Heart left ventricle (tissue), 13 donors: ENCODE data around the gene NKAIN4.

Source experiments
- POLR2A ChIP-seq, 2 donors: fragments of 450-650 bp; IDR thresholded peaks; one replicate each; pipeline ENCODE4 v1.6.1; 2017; ENCODE audit warnings: antibody characterized with exemption in 2 of 2, mild to moderate bottlenecking in 2 of 2, moderate library complexity in 2 of 2
- TF ChIP-seq, protein P1 (sequence below), 12 donors: fragments of 200-600 bp; sonication (generic) in 4 of 12; IDR thresholded peaks; one replicate each; pipeline versions ENCODE4 v1.5.0 to v1.8.0; 2018 to 2022; ENCODE audit warnings: antibody characterized with exemption in 12 of 12, mild to moderate bottlenecking in 5 of 12
- donor health status: ischemic (EF 13 %, LVEDD 7.1; RV severe dilation, severe dysfunction).
- donor health status: DM: no; HTN: yes; CAD: no.
- donor health status: DM: no; HTN: no; CAD: no.
- donor health status: ischemic (EF 25% LVEDD 6.9; RV normal size, moderate dysfunction).
- donor health status: ischemic (EF 25% LVEDD 5.7; RV mildly dilated, moderate dysfunction).
- donor health status: ischemic (EF 35%, LVEDD 5.7; RV mildly dilated, moderate dysfunction).
- donor health status: nonischemic (EF 11% LVEDD 7.7; RV severe dilation, severe dysfunction).
- donor health status: DM: yes; HTN: yes; CAD: no.
- donor health status: PGD.
- donor health status: ischemic (EF 29% LVEDD 5.4; RV normal size, mild dysfunction).
- donor health status: nonischemic (EF 23%, LVEDD 6.1; RV moderate dilation, normal function).

DNA sequence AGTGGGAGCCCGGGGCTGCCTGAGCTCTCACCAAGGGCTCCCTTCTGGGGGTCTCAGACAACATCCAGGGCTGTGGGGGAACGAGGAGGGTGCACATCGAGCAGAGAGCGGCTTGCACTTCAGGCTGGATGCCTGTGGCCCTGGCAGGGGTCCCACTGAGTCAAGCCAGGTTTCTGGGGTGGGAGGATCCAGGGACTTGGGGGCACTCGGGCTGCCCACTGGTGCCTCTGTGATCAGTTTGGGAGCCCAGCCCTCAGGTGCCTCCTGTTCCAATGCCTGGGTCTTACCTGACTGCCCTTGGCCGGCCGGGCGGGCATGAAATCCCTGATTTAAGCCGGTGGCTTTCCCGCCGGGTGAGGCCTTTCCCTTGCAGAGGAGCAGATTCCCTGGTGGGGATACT is 39.2 kb upstream of the NKAIN4 start:
- TF ChIP-seq POLR2A (IDR thresholded peaks at IDR 0.05): no peak
- TF ChIP-seq, protein P1, sequence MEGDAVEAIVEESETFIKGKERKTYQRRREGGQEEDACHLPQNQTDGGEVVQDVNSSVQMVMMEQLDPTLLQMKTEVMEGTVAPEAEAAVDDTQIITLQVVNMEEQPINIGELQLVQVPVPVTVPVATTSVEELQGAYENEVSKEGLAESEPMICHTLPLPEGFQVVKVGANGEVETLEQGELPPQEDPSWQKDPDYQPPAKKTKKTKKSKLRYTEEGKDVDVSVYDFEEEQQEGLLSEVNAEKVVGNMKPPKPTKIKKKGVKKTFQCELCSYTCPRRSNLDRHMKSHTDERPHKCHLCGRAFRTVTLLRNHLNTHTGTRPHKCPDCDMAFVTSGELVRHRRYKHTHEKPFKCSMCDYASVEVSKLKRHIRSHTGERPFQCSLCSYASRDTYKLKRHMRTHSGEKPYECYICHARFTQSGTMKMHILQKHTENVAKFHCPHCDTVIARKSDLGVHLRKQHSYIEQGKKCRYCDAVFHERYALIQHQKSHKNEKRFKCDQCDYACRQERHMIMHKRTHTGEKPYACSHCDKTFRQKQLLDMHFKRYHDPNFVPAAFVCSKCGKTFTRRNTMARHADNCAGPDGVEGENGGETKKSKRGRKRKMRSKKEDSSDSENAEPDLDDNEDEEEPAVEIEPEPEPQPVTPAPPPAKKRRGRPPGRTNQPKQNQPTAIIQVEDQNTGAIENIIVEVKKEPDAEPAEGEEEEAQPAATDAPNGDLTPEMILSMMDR (IDR thresholded peaks at IDR 0.05): no peak
